Astrocyte (in vitro differentiated cells and primary cell): ENCODE measurements around the gene POLD4. TPM values are rescaled to one million over a fixed set of nuclear protein-coding genes. Genes with fewer than 3 reads are reported as not detected.

Experiments used
- DNase-seq: peaks from one replicate; pipeline ENCODE4 v3.0.0-alpha.2; 2010; ENCODE audit warnings: low read depth
- FAIRE-seq: peaks from 2 replicates; lab custom pipeline; 2011; peaks lifted over from hg19 to GRCh38; lab: Jason Lieb, UNC
- H2AFZ ChIP-seq: 2 replicates; pipeline ENCODE4 v1.6.0; 2012; ENCODE audit warnings: low read depth, low read length, inconsistent platforms
- H3K27ac ChIP-seq: 2 replicates; pipeline ENCODE4 v1.5.1; 2011; ENCODE audit warnings: low read depth, low read length, inconsistent platforms
- H3K27me3 ChIP-seq: 2 replicates; pipeline ENCODE4 v1.6.0; 2011; ENCODE audit warnings: low read length, inconsistent platforms; ENCODE audit not compliant: insufficient read depth
- H3K36me3 ChIP-seq: 2 replicates; pipeline ENCODE4 v1.5.1; 2011; ENCODE audit warnings: low read length, inconsistent platforms; ENCODE audit not compliant: insufficient read depth
- H3K4me1 ChIP-seq: 2 replicates; pipeline ENCODE4 v1.5.1; 2011; ENCODE audit warnings: low read length, inconsistent platforms; ENCODE audit not compliant: insufficient read depth
- H3K4me2 ChIP-seq: 2 replicates; pipeline ENCODE4 v1.6.0; 2012; ENCODE audit warnings: low read length, inconsistent platforms
- H3K4me3 ChIP-seq: 2 replicates; pipeline ENCODE4 v1.5.1; 2011; ENCODE audit warnings: low read depth, mild to moderate bottlenecking, low read length, inconsistent platforms; ENCODE audit not compliant: insufficient read depth
- H3K79me2 ChIP-seq: 2 replicates; pipeline ENCODE4 v1.6.0; 2012; ENCODE audit warnings: mild to moderate bottlenecking, low read length, inconsistent platforms; ENCODE audit not compliant: insufficient read depth
- H3K9ac ChIP-seq: 2 replicates; pipeline ENCODE4 v1.6.0; 2012; ENCODE audit warnings: mild to moderate bottlenecking, low read length, inconsistent platforms
- H3K9me3 ChIP-seq: 2 replicates; pipeline ENCODE4 v1.5.1; 2012; ENCODE audit warnings: low read depth, mild to moderate bottlenecking, low read length, inconsistent platforms; ENCODE audit not compliant: insufficient read depth
- H4K20me1 ChIP-seq: 2 replicates; pipeline ENCODE4 v1.6.0; 2012; ENCODE audit warnings: low read length, inconsistent platforms; ENCODE audit not compliant: insufficient read depth
- H3K27ac Mint-ChIP-seq: one replicate; pipeline ENCODE4 v1.8.0; 2021; ENCODE audit warnings: mild to moderate bottlenecking, mixed read lengths; ENCODE audit not compliant: unreplicated experiment
- H3K27me3 Mint-ChIP-seq: one replicate; pipeline ENCODE4 v1.8.0; 2021; ENCODE audit warnings: low read depth, mixed read lengths; ENCODE audit not compliant: unreplicated experiment
- H3K36me3 Mint-ChIP-seq: one replicate; pipeline ENCODE4 v1.8.0; 2021; ENCODE audit warnings: low read depth, mixed read lengths; ENCODE audit not compliant: unreplicated experiment
- H3K4me1 Mint-ChIP-seq: one replicate; pipeline ENCODE4 v1.8.0; 2021; ENCODE audit warnings: low read depth, mixed read lengths; ENCODE audit not compliant: unreplicated experiment
- H3K4me3 Mint-ChIP-seq: one replicate; pipeline ENCODE4 v1.8.0; 2021; ENCODE audit warnings: mild to moderate bottlenecking, moderate library complexity, mixed read lengths; ENCODE audit not compliant: unreplicated experiment
- H3K9me3 Mint-ChIP-seq: one replicate; pipeline ENCODE4 v1.8.0; 2021; ENCODE audit warnings: mild to moderate bottlenecking, mixed read lengths; ENCODE audit not compliant: unreplicated experiment
- EZH2 ChIP-seq: IDR thresholded peaks from 2 replicates; pipeline ENCODE4 v1.6.1; 2012; ENCODE audit warnings: mild to moderate bottlenecking, low read length, inconsistent platforms; ENCODE audit not compliant: insufficient read depth
- total RNA-seq: library from RNA; stranded (reverse); gene quantifications from 2 replicates; pipeline ENCODE4 v1.2.1, GENCODE V29; 2021
- TF ChIP-seq, protein P1 (sequence below): IDR thresholded peaks from 2 replicates; pipeline ENCODE4 v1.5.1; 2011; ENCODE audit warnings: low read depth, mild to moderate bottlenecking, inconsistent platforms, low read length, moderate library complexity; ENCODE audit not compliant: insufficient read depth

Gene POLD4
- total RNA-seq, 1 donor from 2014 or later: 53.5 TPM

DNA sequence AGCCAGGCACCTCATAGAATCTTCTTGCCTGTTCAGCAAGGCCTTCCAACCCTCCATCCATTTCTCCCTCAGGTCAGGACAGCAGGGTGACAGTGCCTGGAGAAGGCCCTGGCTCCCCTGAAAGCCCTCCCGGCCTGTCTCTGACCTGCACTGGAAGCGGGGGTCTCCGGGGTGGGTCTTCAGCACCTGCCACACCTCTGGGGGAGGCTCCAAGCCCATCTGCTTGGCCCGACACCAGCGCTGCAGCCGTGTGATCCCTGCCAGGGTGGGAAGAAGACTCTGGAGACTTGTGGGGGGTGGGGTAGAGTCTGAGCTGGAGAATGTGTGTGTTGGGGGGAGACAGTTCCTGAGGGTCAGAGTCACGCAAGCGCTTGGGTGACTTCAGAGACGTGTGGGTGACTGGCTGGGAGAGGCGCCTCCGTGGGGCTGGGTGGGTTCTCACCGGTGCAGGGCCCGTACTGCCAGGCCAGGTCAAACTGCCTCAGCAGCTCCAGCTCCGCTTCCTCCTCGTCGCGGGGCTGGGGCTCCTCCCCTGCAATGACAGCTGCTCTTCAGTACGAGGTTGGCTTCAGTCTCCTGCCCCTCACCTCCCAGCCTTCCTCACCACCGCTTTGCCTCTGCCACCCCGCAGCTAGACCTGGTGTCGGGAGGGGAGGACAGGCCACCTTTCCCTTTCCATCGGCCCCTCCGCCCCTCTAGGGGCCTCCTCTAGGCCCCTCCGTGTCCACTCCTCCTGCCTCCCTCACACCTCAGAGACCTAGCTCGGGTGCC lies 615 bp downstream of the POLD4 start:
- H3K27me3 ChIP-seq: no peaks in the 10 kb centered on the region
- DNase-seq (no peak), FAIRE-seq (no peak)
- peaks cover 22% of the 10 kb centered on the region for H4K20me1 ChIP-seq
- H3K4me3 ChIP-seq: peak overlapping the region; percentile 73
- peaks cover 66% of the 10 kb centered on the region for H3K4me1 ChIP-seq
- no peaks in the 10 kb centered on the region for H3K36me3 ChIP-seq
- Mint-ChIP-seq H3K4me1 (peaks cover 60% of the 10 kb centered on the region), H3K27ac (peak overlapping the region; percentile 96), H3K4me3 (peak overlapping the region; percentile 90), H3K36me3 (peaks cover 2% of the 10 kb centered on the region), H3K27me3 (no peaks in the 10 kb centered on the region), H3K9me3 (no peaks in the 10 kb centered on the region)
- TF ChIP-seq EZH2: no peak
- TF ChIP-seq, protein P1, sequence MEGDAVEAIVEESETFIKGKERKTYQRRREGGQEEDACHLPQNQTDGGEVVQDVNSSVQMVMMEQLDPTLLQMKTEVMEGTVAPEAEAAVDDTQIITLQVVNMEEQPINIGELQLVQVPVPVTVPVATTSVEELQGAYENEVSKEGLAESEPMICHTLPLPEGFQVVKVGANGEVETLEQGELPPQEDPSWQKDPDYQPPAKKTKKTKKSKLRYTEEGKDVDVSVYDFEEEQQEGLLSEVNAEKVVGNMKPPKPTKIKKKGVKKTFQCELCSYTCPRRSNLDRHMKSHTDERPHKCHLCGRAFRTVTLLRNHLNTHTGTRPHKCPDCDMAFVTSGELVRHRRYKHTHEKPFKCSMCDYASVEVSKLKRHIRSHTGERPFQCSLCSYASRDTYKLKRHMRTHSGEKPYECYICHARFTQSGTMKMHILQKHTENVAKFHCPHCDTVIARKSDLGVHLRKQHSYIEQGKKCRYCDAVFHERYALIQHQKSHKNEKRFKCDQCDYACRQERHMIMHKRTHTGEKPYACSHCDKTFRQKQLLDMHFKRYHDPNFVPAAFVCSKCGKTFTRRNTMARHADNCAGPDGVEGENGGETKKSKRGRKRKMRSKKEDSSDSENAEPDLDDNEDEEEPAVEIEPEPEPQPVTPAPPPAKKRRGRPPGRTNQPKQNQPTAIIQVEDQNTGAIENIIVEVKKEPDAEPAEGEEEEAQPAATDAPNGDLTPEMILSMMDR: no peak
- H3K27ac ChIP-seq: peak overlapping the region; percentile 96
- peaks cover 22% of the 10 kb centered on the region for H3K79me2 ChIP-seq
- H3K4me2 ChIP-seq: peak overlapping the region; percentile 98
- peak overlapping the region; percentile 54 for H2AFZ ChIP-seq
- H3K9me3 ChIP-seq: no peaks in the 10 kb centered on the region
- H3K9ac ChIP-seq: peak overlapping the region; percentile 94

DNA sequence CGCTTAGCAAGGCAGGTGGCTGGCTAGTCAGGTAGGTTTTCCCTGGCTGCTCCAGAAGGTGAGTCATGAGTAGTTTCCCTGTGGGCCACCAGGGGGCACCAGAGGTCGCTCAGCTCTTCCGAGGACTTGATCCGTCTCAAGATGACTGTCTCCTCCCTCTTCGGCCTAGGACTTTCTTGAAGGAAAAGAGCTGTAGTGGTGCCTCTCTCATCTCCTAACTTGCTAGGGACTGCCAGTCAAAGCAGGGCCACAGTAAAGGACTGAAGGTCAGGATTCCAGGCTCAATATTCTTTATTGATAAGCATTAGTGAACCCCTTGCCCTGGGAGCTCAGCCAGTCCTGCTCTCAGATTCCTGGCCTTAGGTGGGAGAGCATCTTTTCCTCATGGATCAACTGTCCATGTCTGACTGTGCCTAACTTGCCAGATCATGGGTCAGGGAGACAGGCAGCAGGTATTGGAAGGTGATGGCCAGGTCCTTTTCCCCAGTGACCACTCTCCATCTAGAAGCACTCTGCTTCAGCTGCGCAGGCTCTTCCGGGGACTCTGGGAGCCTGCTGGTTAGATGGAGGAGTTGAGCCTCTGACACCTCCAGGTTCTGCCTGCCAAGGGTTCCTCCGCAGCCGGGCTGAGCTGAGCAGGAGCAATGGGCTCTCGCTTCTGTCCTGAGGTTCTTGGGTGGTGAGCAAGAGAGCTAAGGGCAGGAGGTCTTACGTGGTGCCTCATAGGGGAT lies 1.9 kb downstream of the POLD4 start:
- no peaks in the 10 kb centered on the region for H3K27me3 Mint-ChIP-seq
- peaks cover 55% of the 10 kb centered on the region for H3K4me1 ChIP-seq
- no peak for TF ChIP-seq EZH2
- TF ChIP-seq, protein P1: peak; percentile 89
- peaks cover 47% of the 10 kb centered on the region for H3K4me1 Mint-ChIP-seq
- H3K36me3 Mint-ChIP-seq: no peaks in the 10 kb centered on the region
- peak overlapping the region; percentile 47 for H3K9ac ChIP-seq
- no peaks in the 10 kb centered on the region for H3K36me3 ChIP-seq
- H3K27ac Mint-ChIP-seq: peak overlapping the region; percentile 72
- no peaks in the 10 kb centered on the region for H3K27me3 ChIP-seq
- H3K79me2 ChIP-seq: peaks cover 22% of the 10 kb centered on the region
- peak overlapping the region; percentile 11 for H3K27ac ChIP-seq
- peak overlapping the region; percentile 77 for H3K4me3 Mint-ChIP-seq
- FAIRE-seq: no peak
- peak; percentile 55 for DNase-seq
- H4K20me1 ChIP-seq: peaks cover 22% of the 10 kb centered on the region
- peak overlapping the region; percentile 23 for H3K4me3 ChIP-seq
- peak overlapping the region; percentile 98 for H3K4me2 ChIP-seq
- no peak overlapping the region for H2AFZ ChIP-seq
- H3K9me3 Mint-ChIP-seq: no peaks in the 10 kb centered on the region
- no peaks in the 10 kb centered on the region for H3K9me3 ChIP-seq
